ENCODE measurements around the gene EPHB1.
"Not testable (repeated sequence)": the region's sequence is repeated elsewhere in the genome, so short reads cannot be mapped to it uniquely, and the experiment has no call there.

The EPHB1 gene

DNA sequence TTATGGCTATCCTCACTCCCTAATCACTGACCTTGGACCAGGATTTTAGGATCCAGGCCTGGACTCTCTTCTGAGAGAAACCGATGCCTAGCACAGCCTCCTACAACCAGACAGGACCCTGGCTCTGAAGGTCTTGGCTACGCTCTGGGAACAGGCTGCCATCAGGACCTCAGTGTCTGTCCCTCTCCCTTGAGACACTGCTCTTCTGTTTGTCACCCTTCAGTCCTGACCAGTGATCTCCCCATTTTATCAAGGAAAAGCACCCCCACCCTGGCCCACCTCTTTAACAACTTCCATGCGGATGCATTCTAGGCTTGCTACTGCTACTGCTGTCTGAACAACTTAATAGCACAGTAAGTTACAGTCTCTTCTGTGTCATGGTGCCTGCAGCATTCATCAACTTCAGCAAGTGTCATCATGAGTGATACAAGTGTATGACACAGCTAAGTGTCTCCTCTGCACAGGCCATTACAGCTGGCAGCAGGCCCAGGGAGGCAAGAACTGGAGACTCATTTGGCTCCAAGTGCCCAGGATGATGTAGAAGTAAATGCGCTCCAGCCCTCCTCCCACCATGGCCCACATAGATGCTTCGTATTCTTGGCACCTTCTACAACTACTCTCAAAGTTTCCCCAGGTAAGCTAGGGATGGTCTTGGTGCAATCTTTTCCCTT, 302.4 kb downstream of the EPHB1 start:
- no peak for DNase-seq

DNA sequence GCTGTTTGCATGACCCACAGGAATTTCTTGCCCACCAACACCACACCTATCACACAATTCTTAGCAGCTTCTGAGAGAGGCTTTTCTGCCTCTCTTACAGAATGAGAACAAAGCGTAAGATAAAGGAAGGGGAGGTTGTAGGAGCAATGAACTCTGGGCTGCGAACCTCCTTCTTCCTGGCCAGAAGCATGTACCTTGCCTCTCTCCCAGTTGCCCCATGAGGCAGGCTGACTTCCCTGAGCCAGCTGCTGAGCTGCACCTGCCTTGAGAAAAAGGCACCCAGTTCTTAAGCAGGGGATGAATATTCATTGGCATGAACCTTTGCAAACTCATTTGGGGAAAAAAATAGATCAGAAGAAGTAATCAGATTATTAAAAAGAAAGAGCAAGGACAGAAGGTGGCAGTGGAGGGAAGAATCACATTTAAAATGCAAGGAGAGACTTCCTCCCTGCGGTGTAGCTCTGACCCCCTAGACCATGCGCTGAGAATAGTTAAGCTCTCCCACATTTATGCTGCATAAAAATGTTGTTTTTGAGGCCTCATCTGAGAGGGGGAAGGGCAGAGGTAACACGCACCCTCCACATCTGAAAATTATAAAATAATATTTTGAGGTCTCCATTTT, 304.8 kb downstream of the EPHB1 start:
- DNase-seq, result no peak

DNA sequence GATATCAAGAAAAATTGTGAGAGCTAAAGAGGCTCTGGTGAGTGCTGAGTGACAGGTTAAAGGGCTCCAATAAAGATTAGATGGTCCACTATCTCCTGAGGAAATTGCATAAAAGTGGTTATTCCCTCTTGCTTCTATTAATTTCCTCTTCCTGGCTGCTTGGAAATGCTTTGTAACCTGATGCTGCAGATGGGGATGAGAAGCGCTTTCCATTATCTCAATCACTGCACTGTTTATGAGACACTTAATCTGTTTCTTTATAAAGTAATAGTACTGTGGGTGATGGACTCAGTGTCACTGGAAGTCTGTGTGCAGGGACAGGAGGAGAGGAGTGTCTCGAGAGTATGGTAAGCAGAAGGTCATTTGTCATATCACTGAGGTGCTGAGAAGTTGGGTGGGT, 305.3 kb downstream of the EPHB1 start:
- no peak for DNase-seq

DNA sequence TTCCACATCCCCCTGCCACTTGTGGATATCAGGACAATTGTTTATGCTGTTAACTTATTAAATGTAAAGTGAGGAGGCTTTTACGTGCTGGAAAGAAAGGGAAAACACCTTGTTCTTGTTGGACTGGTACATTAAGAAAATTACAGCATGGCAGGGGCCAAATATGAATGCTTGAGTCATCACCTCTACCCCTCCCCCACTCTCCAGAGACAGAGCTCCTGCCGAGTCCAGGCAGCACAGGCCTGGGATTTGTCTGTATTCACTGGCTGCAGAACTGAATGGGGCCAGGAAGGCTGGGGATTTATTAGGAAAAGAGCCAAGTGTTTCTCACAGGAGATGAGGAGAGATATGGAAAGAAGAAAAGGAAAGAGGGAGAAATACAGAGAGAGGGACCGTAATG, 308.9 kb downstream of the EPHB1 start:
- DNase-seq, result no peak

DNA sequence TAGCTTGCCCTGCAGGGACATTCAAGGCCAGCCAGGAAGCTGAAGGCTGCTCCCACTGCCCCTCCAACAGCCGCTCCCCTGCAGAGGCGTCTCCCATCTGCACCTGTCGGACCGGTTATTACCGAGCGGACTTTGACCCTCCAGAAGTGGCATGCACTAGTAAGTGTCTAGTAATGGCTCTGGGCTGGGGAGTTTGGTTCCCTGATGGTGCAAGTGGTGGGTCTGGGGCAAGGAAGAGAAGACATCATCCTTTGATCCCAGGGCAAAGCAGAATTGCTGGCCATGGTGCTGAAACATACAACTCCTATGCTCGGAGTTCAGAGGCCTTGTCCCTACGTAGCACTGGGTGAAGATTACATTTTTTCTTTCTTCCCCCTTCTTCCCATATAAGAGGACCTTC, 311.4 kb downstream of the EPHB1 start:
- DNase-seq, result no peak

DNA sequence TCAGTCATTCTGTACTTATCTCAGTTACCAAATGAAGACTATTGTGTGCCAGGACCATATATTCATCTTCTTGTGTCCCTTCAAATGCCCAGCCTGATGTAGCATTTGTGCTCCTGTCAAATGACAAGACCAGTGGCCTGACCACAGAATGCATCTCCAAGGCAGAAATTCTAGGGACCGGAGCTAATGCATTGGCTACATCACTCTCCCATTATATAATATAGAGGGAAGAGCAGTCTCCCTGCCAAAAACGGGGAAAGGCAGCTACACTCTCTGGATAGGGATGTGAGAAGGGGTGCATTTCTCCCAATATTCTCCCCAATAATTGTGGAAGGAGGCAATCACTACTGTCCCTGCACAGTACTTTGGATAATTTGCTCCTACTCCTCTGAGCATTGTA, 312.0 kb downstream of the EPHB1 start:
- DNase-seq, result no peak

DNA sequence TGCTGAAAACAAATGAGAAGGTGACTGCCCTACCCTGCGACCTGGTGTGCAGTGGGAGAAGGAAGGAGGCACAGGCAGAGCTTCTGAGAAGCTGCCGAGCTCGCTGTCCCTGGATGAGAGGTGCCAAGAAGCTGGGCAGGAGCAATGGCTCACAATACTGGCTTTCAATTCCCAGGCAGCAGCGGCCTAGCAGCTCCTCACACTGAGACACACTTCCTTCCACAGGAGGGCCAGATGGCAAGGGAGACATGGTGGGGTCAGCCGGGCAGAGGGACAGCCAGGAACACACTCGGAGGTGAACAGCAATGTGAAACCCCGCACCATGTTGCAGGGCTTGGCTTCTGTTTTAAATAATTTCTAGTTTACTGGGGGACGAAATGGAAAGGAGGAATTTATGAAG, 314.6 kb downstream of the EPHB1 start:
- DNase-seq, result no peak

DNA sequence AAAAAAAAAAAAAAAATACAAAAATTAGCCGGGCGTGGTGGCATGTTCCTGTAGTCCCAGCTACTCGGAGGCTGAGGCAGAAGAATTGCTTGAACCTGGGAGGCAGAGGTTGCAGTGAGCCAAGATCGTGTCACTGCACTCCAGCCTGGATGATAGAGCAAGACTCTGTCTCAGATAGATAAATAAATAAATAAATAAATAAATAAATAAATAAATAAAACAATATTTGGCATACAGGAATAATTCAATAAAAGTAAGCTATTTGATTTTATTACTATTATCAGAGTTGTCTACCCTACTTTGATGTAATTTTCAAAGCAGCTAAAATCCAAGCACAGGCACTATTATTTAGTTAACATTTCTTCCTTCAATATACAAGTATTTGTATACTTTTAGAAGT, 319.5 kb downstream of the EPHB1 start:
- DNase-seq, result not testable (repeated sequence)

DNA sequence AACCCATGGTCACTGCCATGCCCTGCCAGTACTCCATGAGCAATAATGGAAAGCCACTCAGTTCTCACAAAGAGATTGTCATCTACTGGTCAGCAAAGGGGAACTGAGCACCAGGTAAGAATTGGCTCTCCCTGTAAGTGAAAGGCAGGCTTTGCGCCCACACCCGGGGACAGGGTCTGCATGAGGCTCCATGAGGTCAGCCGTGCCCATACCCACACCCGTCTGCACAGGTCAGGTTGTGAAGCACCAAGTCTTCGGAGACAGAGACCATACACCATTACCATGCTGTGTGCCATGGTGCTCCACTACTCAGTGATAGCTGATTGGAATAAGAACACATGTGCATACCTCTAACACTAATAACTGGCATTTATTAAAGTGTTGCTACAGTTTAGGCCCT, 322.9 kb downstream of the EPHB1 start:
- DNase-seq, result no peak

DNA sequence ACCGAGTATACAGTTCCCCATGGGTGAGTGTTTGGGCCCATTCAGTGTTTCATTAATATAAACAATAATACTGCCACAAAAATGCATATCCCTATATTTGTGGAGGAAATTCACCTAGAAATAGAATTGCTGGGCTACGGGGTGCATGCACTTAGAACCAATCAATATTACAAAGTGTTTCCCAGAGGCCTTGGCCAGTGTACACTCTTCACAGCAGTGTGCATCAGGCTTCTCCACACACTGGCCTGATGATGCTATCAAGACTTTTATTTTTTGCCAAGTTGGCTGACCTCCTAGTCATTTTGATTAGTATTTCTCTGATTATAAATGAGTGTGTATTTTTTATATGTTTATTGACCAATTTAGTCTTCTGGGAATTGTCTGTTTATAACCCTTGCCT, 323.7 kb downstream of the EPHB1 start:
- no peak for DNase-seq

DNA sequence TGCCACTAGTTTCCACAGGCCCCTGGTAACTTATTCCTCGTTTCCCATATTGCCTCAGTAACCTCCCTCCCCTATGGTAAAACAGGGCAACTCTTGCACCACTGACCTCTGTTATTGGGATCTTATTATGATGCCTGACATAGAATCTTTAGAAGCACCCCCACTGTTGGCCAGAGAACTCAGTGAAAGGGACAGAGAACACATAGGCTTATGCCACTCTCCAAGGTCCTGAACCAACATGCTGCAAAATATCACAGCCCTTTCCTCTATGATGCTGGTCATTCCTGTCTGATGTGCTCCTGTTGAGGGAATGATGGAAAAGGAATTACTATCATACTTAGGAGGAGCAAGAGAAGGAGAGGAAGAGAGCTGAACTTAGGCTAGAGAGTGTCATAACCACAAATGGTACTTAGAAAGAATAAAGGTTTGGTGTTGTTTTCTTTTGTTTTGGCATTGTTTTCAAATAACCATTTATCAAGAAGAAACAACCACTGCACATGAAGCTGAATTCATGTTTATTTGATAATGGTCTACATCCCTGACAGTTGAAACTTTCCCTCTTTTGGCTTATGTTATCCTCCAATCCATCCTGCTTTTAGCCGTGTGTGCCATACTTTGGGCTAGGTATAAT, 330.2 kb downstream of the EPHB1 start:
- no peak for DNase-seq

DNA sequence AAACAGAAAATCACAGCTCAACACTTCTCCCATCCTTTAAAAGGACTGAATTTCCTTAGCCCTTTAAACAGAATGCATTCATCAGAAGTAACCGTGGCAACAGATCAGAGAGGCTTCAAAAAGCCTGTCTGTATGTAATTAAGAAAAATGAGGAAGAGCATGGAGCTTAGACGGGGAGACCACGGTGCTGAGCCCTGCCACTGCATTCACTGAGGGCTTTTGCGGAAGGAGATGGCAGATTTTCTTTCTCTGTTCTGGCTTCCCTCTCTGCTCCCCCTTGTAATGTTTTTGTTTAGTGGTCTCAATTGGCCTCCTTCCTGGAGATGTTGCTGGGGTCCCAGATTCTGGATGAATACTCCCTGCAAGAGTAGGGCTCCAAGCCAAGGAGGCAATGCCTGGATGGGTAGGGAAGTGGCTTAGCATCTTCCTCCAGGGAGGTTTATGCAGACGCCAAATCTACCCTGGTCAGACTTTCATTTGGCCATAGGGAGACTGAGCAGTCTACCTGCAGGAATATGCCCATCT, 332.9 kb downstream of the EPHB1 start:
- no peak for DNase-seq

DNA sequence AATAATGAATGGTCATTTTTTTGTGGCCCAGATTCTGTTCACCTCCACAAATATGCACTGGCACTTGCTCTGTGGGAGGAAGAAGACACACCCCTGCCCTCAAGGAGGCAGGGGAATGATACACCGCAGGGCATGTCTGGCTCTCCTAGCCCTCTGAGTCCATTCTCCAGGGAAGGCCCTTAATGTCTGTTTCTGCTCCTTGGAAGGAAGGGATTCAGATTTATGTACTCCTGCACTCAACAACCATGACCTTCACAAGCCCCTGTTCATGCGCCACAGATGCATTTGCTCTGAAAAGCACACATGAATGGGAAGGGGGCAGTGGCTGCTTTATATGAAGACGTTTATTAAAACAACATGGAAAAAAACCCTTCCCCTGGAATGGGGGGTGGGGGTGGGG, 333.8 kb downstream of the EPHB1 start:
- DNase-seq, result no peak

DNA sequence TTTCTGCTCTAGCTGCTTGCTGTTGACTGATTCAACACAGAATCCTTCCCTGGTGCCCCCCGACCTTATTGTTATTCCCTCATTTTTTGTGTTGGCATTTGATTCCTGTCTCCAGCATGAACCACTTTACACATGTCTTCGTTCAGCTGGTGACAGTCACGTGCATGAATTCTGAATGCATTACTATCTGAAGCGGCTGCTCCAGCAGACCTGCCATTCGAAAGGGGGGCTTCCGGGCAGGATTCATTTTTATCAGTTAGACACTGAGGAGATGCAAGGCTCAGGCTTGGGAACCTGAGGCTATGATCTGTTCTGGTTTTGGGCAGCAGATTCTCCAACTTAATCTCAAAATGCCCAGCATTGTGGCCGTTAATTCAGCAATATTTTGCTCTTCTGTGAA, 336.2 kb downstream of the EPHB1 start:
- no peak for DNase-seq

DNA sequence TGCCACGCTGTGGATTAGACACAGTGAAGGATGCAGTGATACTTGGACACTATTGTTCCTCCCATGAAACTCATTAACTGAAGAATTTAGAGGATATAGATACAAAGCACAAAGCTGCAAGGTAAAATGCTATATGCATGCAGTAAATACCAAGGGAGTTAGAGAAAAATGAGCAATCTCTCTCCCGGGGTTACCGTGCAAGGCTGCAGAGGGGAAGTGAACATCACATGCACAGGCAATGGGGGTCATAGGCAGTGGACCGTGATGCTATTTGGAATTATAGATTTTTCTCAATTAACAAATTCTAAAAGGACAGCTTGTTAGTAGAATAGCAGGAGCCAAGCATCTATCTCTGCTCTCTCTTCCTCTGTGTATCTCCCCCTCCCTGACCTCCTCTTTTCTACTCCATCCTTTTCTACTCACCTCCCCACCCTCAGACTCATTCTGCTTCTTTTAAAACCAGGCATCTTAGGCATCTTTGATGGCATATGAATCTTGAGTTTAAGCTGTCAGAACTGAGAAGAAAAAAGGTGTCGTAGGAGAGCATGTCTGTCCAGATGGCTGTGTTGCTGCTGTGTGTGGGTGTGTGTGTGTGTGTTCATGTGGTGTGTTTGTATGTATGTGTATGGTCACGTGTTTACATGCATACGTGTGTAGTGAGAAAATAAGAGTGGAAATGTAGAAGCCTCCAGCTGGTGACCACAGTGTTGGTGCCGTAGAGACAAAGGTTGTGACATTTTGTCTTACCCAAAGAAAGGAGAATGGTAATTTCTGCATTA, 339.0 kb downstream of the EPHB1 start:
- no peak for DNase-seq

DNA sequence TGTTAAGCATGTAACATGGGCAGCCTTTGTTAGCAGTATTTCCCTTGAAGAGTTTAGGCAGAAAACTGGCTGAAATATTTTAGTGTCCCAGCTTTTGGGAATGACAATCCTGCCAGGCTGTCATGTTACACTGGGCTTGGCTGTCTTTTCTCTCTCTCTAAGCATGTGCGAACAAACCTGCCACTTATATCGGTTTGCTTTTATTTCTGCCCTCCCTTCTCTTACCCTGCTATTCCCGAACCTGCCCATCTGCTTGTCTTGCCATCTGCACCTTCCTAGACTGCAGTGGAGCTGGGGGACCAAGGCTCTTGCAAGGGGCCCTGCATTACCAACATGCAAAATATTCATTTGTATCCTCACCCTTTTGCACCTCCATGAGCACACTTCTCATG, 339.6 kb downstream of the EPHB1 start:
- DNase-seq, result no peak

DNA sequence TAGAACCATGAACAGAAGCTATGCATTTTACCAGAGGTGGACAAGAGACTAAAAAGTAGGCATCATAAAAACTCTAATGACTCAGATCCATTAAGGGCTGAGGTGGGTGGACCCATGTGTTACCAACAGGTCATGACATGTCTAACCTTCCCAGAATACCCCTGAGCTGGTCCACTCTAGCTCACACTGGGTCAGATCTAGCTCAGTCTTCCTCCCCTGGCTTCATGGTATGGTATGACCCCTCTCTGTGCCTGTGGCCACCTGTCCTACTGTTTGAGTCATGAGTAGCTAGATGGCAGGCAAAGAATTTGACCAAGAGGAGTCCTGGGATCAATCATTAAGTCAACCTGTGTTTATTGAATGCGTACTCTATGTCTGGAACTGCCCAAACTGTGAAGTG, 340.4 kb downstream of the EPHB1 start:
- DNase-seq, result no peak

DNA sequence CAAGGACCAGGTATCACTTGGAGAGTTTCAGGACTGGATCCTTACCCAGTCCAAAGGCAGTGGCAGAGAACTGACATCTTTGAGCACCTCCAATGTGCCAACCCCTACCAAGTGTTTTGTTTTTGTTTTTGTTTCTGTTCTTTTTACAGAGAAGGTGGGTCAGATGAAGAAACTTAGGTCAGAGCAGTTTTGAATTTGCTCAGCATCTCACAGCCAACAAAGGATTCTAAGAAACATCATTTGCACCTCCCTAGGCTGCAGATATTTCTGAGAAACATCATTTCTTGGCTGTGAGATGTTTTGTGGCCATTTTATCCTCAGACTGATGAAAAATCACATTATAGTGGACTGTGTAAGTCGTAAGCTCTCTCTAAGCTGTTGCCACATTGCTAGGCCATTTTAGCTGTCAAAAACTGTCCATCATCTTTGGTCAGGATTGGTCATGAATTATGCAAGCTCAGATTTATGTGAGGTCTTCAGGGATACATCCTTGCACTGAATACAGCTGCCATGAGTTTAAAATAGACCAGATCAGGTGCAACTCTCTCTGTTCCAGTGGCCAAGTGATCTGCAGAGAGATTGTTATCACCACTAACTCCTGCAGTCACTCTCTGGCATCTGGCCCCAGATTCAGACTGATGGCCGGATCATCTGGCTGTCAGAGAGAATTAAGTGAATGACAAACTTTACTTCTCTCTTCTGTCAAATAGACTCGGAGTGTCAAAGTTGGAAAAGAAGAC, 341.5 kb downstream of the EPHB1 start:
- DNase-seq, result no peak

DNA sequence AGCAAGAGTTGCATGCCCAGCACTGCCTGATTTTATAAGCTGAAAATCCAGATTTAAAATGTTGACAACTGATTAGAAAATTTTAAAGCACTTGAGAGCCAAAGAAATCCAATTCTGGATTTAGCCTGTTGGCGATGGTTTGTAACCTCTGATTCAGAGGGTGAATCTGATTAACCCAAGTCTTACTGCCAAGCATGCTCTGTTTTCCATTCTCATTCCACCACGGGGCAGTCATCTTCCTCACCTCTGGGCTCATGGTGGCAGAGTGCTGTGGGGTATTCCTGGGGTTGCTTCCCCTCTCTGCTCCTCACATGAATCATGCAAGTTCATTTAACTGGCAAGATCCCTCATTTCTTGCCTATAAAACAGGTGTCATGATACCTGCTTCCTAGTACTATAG, 342.2 kb downstream of the EPHB1 start:
- DNase-seq, result no peak

DNA sequence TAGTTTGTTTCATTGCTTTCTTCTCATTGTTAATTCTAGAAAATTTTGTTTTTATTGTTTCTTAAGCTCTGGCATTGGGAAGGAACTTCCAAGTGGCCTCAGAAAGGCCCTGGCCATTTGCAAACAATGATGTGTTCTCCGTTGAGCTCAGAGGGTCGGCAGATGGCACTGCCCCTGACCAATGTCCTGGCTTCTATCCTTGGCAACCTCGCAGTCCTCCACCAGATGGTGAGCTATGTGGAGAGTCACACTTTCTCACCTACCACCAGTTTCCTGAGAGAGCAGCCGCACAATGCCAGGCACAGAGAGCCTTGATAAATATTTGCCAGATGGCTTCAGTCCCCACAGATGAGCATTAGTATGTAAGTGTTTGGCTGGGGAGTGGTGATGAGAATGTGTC, 343.7 kb downstream of the EPHB1 start:
- DNase-seq, result no peak

DNA sequence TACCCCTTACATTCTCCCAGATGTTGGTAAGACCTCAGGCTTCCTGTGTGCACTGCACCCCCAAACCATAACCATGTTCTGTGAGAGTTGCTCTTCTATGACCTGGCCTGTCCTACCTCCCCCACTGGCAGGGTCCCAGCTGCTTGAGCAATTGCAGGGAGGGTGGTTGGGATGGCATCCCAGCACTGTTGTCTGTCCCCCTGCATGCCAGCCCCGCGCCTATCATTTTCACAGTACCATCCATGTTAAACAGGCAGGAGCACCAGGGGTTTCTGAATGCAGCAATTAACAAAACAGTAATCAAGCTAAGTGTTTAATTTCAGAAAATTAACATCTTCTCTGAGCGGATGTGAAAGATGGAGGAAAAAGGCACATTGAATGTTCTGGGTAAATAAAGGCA, 345.5 kb downstream of the EPHB1 start:
- no peak for DNase-seq

DNA sequence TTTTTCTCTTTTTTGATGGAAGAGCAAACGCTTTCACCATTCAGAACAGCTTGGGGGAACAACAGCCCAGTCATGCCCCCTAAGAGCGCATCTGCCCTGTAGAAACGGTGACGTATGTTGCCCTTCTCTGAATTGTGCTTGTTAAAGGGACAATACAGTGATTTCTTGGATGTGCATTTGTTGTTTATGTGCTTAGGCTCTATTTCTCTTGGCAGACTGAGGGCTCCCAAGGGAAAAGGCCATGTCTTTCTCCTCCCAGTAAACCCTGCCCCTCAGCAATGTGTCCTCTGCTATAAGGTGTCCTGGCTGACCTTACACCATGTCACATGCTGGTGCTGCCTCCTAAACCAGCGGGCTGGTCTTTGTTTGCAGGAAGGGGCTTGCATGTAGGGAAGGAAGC, 346.1 kb downstream of the EPHB1 start:
- DNase-seq, result no peak

DNA sequence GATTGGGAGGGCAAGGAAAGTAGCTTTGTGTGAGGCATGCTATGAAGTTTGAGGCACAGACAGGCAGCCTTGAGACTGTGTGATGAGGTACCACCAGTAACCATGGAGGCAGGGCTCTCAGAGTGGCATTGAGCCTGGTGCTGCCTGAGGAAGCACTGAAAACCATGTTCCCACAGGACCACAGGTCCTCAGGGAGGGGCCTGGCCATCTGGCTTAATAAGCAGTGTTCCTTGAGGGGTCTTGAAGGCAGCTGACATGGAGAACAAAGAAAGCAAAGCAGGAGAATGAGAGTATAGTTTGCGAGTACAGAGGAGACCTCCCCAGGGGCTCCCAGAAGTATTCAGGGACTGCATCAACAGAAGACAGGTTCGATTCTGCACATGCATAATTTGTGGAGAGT, 346.6 kb downstream of the EPHB1 start:
- DNase-seq, result no peak
